Calu3 (cell line): Measurements from ENCODE around the gene ITGAV. TPM values are rescaled to one million over a fixed set of nuclear protein-coding genes. Genes with fewer than 3 reads are reported as not detected.

Experiments
- BruUV-seq: library from RNA; stranded (reverse); fragments of 400-500 nt; replicated peaks from 2 replicates; lab custom pipeline; 2021; lab: Mats Ljungman, UMichigan
- CTCF ChIA-PET: fragments of 300-600 bp; sonication (Branson Sonifier 250); formaldehyde crosslinking; loops from one replicate; lab custom pipeline; 2022; ENCODE audit warnings: antibody characterized with exemption; lab: Charles Lee
- DNase-seq: peaks from one replicate; pipeline ENCODE4 v3.0.0; 2022
- H3K27ac Mint-ChIP-seq: one replicate; pipeline ENCODE4 v1.8.0; 2022; ENCODE audit warnings: mixed read lengths; ENCODE audit not compliant: unreplicated experiment
- H3K27me3 Mint-ChIP-seq: one replicate; pipeline ENCODE4 v1.8.0; 2022; ENCODE audit warnings: mixed read lengths; ENCODE audit not compliant: unreplicated experiment
- H3K36me3 Mint-ChIP-seq: one replicate; pipeline ENCODE4 v1.8.0; 2022; ENCODE audit warnings: mild to moderate bottlenecking, moderate library complexity, mixed read lengths; ENCODE audit not compliant: insufficient read depth, unreplicated experiment
- H3K4me1 Mint-ChIP-seq: one replicate; pipeline ENCODE4 v1.8.0; 2022; ENCODE audit warnings: mild to moderate bottlenecking, low read depth, mixed read lengths; ENCODE audit not compliant: unreplicated experiment
- H3K4me3 Mint-ChIP-seq: one replicate; pipeline ENCODE4 v1.8.0; 2022; ENCODE audit warnings: mild to moderate bottlenecking, low read depth, moderate library complexity, mixed read lengths; ENCODE audit not compliant: unreplicated experiment
- H3K9me3 Mint-ChIP-seq: one replicate; pipeline ENCODE4 v1.8.0; 2022; ENCODE audit warnings: low read depth, mixed read lengths; ENCODE audit not compliant: unreplicated experiment
- CTCF ChIP-seq: fragments of 200-600 bp; IDR thresholded peaks from one replicate; pipeline ENCODE4 v1.8.0; 2022; ENCODE audit warnings: antibody characterized with exemption; ENCODE audit not compliant: unreplicated experiment
- intact Hi-C: fragments of 100-400 bp; cut with micrococcal nuclease; formaldehyde crosslinking; loops from one replicate; pipeline ENCODE4 v1.10.0; 2022; ENCODE audit not compliant: unreplicated experiment
- total RNA-seq: library from RNA; stranded (reverse); gene quantifications from 2 replicates; pipeline ENCODE4 v1.2.3, GENCODE V29; 2022

The ITGAV gene
- total RNA-seq, 1 experiment from 2014 or later = 146 TPM

- H3K4me1 Mint-ChIP-seq = no peaks in the 10 kb centered on the region
- no peak for TF ChIP-seq CTCF
- intact Hi-C loops = no loop called here
- CTCF ChIA-PET = no interaction called here
- H3K4me3 Mint-ChIP-seq = no peak overlapping the region
- no peak for DNase-seq
- BruUV-seq = no TSS peak
- H3K36me3 Mint-ChIP-seq = peaks cover 13% of the 10 kb centered on the region
- H3K9me3 Mint-ChIP-seq = no peaks in the 10 kb centered on the region
- no peaks in the 10 kb centered on the region for H3K27me3 Mint-ChIP-seq
- no peak overlapping the region for H3K27ac Mint-ChIP-seq
Measured at GRCh38 chr2:186637497-186637800, 47.6 kb downstream of the ITGAV start.

GRCh38 chr2:186639939-186640338 lies 50.1 kb downstream of the ITGAV start:
- CTCF ChIA-PET = no interaction called here
- no TSS peak for BruUV-seq
- H3K36me3 Mint-ChIP-seq = peaks cover 21% of the 10 kb centered on the region
- no peaks in the 10 kb centered on the region for H3K27me3 Mint-ChIP-seq
- no peaks in the 10 kb centered on the region for H3K9me3 Mint-ChIP-seq
- intact Hi-C loops = loop anchor here (5.0 kb wide), 1 partner anchor 48 kb away; the partner anchor contains the start of gene ITGAV
- no peak overlapping the region for H3K27ac Mint-ChIP-seq
- no peak for TF ChIP-seq CTCF
- no peak overlapping the region for H3K4me3 Mint-ChIP-seq
- no peak for DNase-seq
- H3K4me1 Mint-ChIP-seq = no peaks in the 10 kb centered on the region

- no peak for DNase-seq
- no peaks in the 10 kb centered on the region for H3K9me3 Mint-ChIP-seq
- no peak overlapping the region for H3K4me3 Mint-ChIP-seq
- no peak for TF ChIP-seq CTCF
- intact Hi-C loops = loop anchor here (1.0 to 5.0 kb wide), 2 partner anchors 49 to 137 kb away; partner anchors contain the start of gene ITGAV
- no peaks in the 10 kb centered on the region for H3K4me1 Mint-ChIP-seq
- H3K27me3 Mint-ChIP-seq = no peaks in the 10 kb centered on the region
- CTCF ChIA-PET = interaction anchor here (0.6 to 1.8 kb wide), 9 partner anchors 8 to 313 kb away, joined by 3 to 9 read pairs (median 4); no protein-coding TSS in a partner anchor
- H3K27ac Mint-ChIP-seq = no peak overlapping the region
- peaks cover 29% of the 10 kb centered on the region for H3K36me3 Mint-ChIP-seq
- no TSS peak for BruUV-seq
Measured at GRCh38 chr2:186641132-186641806, 51.4 kb downstream of the ITGAV start.

GRCh38 chr2:186641807-186642321 lies 52.0 kb downstream of the ITGAV start:
- no peaks in the 10 kb centered on the region for H3K9me3 Mint-ChIP-seq
- H3K27me3 Mint-ChIP-seq = no peaks in the 10 kb centered on the region
- no peak overlapping the region for H3K4me3 Mint-ChIP-seq
- no peak overlapping the region for H3K27ac Mint-ChIP-seq
- H3K4me1 Mint-ChIP-seq = no peaks in the 10 kb centered on the region
- CTCF ChIA-PET = interaction anchor here (0.6 to 1.8 kb wide), 9 partner anchors 9 to 312 kb away, joined by 3 to 9 read pairs (median 4); partner anchors contain the start of gene ITGAV
- peak; percentile 37 for TF ChIP-seq CTCF
- DNase-seq = peak; percentile 51
- peaks cover 29% of the 10 kb centered on the region for H3K36me3 Mint-ChIP-seq
- intact Hi-C loops = loop anchor here (1.0 to 5.0 kb wide), 2 partner anchors 50 to 138 kb away; partner anchors contain the start of gene ITGAV
- no TSS peak for BruUV-seq
